Measurements from ENCODE around the gene SLC27A3. TPM values are rescaled to one million over a fixed set of nuclear protein-coding genes. Genes with fewer than 3 reads are reported as not detected.

Gene SLC27A3
- total RNA-seq, 4 donors from 2014 or later: 7.6 to 15.0 (median 11.2) TPM

DNA sequence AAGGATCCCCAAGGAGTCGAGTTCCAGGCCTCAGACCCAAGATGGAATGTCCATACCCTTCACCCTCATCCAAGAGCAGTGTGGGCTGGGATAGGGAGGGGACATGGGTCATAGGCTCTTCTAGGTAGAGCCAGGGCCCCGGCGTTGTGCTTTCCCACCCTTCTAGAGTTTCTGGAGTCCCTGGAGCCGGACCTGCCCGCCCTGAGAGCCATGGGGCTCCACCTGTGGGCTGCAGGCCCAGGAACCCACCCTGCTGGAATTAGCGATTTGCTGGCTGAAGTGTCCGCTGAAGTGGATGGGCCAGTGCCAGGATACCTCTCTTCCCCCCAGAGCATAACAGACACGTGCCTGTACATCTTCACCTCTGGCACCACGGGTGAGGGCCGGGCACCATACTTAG, 1.1 kb downstream of the SLC27A3 start:
- H3K4me1 ChIP-seq: peaks cover 25 to 90% (median 51%) of the 10 kb centered on the region in 3 donors
- no peak for DNase-seq
- intact Hi-C loops (cut with DNase I): no loop called here
- no peaks in the 10 kb centered on the region for H3K9me3 ChIP-seq
- H3K36me3 ChIP-seq: peaks cover 0 to 47% (median 14%) of the 10 kb centered on the region in 3 donors
- WGBS, 2 donors: 38 to 47% methylated on average over 3 to 9 of the region's 10 CpGs
- peak overlapping the region; percentile 52 to 82 (median 70) for H3K4me3 ChIP-seq
- TF ChIP-seq CTCF (IDR thresholded peaks at IDR 0.05) (no peak), POLR2A (IDR thresholded peaks at IDR 0.05) (no peak)
- peak overlapping the region; percentile 82 to 93 (median 90) for H3K27ac ChIP-seq
- H3K27me3 ChIP-seq: no peaks in the 10 kb centered on the region

DNA sequence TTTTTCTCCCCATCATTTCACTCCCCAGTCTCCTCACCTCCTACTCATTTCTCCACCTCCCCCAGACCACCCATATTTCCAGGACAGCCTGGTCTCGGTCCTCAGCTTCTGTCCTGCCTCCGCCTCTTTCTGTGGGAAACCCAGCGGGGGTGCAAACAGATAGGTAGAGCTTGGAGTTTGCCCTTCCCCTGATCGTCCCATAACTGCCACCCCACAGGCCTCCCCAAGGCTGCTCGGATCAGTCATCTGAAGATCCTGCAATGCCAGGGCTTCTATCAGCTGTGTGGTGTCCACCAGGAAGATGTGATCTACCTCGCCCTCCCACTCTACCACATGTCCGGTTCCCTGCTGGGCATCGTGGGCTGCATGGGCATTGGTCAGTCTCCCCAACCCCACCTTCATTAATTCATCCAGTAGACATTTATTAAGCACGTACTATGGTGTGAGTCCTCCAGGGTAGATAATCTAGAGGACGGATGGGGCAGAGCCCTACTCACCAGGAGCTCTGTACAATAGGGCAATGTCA, 1.7 kb downstream of the SLC27A3 start:
- Histone ChIP-seq H3K4me1 (peaks cover 25 to 88% (median 51%) of the 10 kb centered on the region in 3 donors), H3K4me3 (peak overlapping the region in 3 of 4 donors; percentile 52 to 82 (median 75)), H3K9me3 (no peaks in the 10 kb centered on the region), H3K36me3 (peaks cover 0 to 42% (median 9%) of the 10 kb centered on the region in 3 donors), H3K27me3 (no peaks in the 10 kb centered on the region), H3K27ac (no peak overlapping the region)
- intact Hi-C loops (cut with DNase I): no loop called here
- DNase-seq: no peak
- 89 to 95% methylated on average over 8 to 10 of the region's 10 CpGs for WGBS, 2 donors
- no peak for TF ChIP-seq POLR2A (IDR thresholded peaks at IDR 0.05)
- no peak for TF ChIP-seq CTCF (IDR thresholded peaks at IDR 0.05)

- Histone ChIP-seq H3K4me1 (peaks cover 25 to 87% (median 46%) of the 10 kb centered on the region in 3 donors), H3K36me3 (peaks cover 0 to 34% (median 4%) of the 10 kb centered on the region in 3 donors), H3K4me3 (peak overlapping the region in 1 of 4 donors; percentile 8), H3K27ac (no peak overlapping the region), H3K9me3 (no peaks in the 10 kb centered on the region), H3K27me3 (no peaks in the 10 kb centered on the region)
- TF ChIP-seq POLR2A (IDR thresholded peaks at IDR 0.05) (no peak), CTCF (IDR thresholded peaks at IDR 0.05) (no peak)
- WGBS, 2 donors: 77 to 100% methylated on average over 2 to 5 of the region's 7 CpGs
- DNase-seq: no peak
- intact Hi-C loops (cut with DNase I): no loop called here
Measured at GRCh38 chr1:153777648-153778047, 2.4 kb downstream of the SLC27A3 start.

DNA sequence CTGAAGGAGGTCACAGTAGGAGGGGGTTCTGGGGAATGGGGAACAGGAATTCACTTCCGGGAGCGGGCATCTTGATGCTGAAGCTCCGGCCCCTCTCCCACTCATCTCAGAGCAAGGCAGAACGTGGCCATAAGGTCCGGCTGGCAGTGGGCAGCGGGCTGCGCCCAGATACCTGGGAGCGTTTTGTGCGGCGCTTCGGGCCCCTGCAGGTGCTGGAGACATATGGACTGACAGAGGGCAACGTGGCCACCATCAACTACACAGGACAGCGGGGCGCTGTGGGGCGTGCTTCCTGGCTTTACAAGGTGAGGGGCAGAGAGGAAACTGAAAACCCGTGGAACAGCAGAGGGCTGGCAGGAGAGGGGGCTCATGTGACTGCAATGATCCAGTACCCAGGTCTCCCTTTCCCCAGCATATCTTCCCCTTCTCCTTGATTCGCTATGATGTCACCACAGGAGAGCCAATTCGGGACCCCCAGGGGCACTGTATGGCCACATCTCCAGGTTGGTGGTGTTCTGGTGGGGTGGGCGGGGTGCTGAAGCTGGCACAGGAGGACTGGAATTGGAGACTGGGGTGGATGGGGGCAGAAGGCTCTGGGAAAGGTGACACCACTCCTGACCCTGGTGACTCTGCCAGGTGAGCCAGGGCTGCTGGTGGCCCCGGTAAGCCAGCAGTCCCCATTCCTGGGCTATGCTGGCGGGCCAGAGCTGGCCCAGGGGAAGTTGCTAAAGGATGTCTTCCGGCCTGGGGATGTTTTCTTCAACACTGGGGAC, 3.0 kb downstream of the SLC27A3 start:
- intact Hi-C loops (cut with DNase I): no loop called here
- Histone ChIP-seq H3K27ac (no peak overlapping the region), H3K4me1 (peaks cover 25 to 87% (median 46%) of the 10 kb centered on the region in 3 donors), H3K27me3 (no peaks in the 10 kb centered on the region), H3K36me3 (peaks cover 0 to 28% (median 0%) of the 10 kb centered on the region in 3 donors), H3K9me3 (no peaks in the 10 kb centered on the region), H3K4me3 (no peak overlapping the region)
- WGBS, 2 donors: 92 to 93% methylated on average over 9 to 13 of the region's 22 CpGs
- TF ChIP-seq CTCF (IDR thresholded peaks at IDR 0.05): no peak
- no peak for TF ChIP-seq POLR2A (IDR thresholded peaks at IDR 0.05)
- DNase-seq: no peak

GRCh38 chr1:153778824-153779519, 3.8 kb downstream of the SLC27A3 start:
- Histone ChIP-seq H3K4me1 (peaks cover 26 to 83% (median 42%) of the 10 kb centered on the region in 3 donors), H3K27me3 (no peaks in the 10 kb centered on the region), H3K27ac (no peak overlapping the region), H3K4me3 (no peak overlapping the region), H3K9me3 (no peaks in the 10 kb centered on the region), H3K36me3 (peaks cover 0 to 23% (median 0%) of the 10 kb centered on the region in 3 donors)
- WGBS, 2 donors: 83% methylated on average over 11 to 18 of the region's 18 CpGs
- no peak for TF ChIP-seq POLR2A (IDR thresholded peaks at IDR 0.05)
- no peak for TF ChIP-seq CTCF (IDR thresholded peaks at IDR 0.05)
- no peak for DNase-seq
- intact Hi-C loops (cut with DNase I): no loop called here

Measured in esophagus squamous epithelium (tissue), 5 donors.